Measurements from ENCODE around the gene ABL2.

Gene ABL2

DNA sequence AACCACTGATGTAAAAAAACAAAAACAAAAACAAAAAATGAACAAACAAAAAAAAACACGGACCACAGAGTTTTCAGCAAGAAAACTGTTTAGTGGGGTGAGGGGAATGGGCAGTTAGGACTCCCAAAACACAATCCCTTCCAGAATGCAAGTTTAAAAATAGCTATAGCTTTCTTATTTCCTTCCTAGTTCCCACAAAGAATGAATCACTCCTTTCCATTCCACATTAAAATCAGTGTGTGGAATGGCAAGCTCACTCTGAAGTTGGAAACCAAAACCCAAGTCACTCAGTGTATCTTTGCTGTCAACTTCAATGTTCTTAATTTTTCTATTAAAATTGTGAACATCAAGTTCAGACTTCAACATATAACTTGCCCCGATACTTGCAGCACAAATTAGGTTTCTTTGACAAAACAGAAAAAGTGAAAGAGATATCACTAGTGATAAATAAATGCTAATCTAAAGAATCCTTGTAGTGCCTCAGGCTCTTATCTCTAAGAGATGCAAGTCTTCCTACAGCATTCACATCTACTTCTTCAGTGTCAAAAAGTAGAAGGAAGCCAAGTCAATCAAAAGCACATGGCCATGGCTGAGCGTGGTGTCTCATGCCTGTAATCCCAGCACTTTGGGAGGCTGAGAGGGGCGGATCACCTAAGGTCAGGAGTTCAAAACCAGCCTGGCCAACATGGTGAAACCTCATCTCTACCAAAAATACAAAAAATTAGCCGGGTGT, 102.1 kb downstream of the ABL2 start:
- no peak for DNase-seq

DNA sequence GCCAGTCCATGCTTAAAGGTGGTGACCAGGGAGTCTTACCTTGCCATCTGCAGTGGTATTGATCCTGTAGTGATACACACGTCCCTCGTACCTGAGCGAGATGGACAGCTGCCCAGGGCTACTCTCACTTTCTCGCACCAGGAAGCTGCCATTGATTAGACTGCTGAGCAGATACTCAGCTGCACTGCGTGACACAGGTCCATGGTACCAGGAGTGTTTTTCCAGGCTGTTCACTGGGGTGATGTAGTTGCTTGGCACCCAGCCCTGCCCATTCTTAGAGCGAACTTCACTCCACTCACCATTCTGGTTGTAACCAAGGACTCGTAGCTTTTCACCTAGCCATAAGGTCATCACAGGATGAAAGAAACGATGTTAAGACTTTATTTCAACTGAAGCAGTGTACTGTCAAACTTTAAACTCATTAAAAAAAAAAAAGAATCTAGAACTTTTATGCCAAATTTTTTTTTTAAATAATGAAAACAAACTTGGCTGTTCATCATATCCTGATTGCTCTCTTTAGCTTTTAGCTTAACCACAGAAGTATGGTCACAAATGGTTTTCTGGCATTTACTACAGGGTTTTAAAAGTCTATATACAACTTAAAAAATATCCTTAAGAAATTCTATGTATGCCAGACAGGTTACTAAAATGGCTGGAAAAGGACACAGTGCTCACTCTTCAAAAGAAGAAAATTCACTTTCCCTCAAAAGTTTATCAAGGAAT, 103.0 kb downstream of the ABL2 start:
- DNase-seq, result no peak

- no peak for DNase-seq
Measured at GRCh38 chr1:179124873-179125272, 104.6 kb downstream of the ABL2 start.

- DNase-seq, result no peak
Measured at GRCh38 chr1:179121159-179121938, 108.1 kb downstream of the ABL2 start.

GRCh38 chr1:179120736-179121135, 108.7 kb downstream of the ABL2 start:
- DNase-seq, result no peak

GRCh38 chr1:179119513-179119912, 110.0 kb downstream of the ABL2 start:
- no peak for DNase-seq

DNA sequence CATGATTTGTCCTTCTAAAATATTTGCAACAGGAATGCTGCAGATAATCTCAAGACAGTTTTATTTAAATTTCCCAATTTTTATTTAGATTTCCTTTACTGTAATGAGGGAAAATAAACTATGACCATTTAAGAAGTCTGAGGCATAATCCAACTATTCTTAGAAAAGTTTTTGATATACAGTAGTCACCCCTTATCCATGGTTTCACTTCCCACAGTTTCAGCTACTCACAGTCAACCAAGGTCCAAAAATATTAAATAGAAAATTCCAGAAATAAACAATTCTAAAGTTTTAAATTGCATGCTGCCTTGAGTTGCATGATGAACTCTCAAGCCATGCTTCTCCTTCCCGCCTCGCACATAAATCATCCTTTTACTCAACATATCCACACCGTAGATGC, 114.3 kb downstream of the ABL2 start:
- no peak for DNase-seq

- no peak for DNase-seq
Measured at GRCh38 chr1:179108644-179109043, 120.8 kb downstream of the ABL2 start.

GRCh38 chr1:179107706-179108629, 121.5 kb downstream of the ABL2 start:
- no peak for DNase-seq

DNA sequence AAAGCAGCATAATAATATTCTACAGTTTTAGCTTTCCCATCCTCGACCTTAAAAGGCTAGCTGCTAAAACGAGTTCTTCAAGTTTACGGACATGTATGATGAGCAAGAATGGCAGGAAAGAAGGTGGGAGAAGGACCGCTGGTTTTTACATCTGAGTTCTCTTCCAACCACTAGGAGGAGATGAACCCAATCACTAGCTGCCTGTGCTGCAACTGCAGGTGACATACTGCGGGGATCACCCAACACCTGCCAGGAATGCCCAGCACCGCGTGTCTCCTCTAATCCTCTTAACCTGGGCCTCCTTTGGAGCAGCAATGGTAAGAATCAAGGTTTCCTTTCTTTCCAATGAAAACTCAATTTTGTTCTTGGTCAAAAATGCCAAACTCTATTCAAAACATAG, 124.1 kb downstream of the ABL2 start:
- DNase-seq, result no peak

DNA sequence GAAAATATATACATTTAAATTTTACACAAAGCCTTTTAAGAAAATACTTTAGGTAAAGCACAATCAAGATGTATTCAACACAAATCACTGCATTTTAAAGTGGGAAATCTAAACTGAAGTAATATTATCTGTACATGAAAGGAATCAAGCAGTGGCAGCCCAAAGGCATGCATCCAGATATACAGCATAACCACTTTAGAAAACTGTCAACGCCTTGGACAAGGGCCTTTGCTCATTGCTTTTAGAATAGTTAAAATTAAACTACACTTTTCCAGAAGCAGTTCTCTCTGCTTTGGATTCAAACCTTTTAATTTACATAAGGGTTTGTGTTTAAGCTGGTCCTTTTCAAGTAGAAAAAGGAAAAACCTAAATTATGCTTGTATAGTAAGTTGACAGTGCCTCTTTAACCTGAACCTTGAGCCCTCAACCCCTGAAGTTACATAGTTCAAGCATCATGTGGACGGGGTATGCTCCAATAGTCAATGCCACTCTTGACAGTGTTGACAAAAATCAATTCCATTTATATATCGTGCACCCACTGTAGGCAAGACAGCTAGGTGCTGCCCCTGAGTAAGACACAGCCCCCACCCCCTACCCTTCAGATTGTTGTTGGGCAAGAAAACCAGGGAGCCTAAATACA, 124.7 kb downstream of the ABL2 start:
- DNase-seq, result no peak

GRCh38 chr1:179103999-179104398, 125.5 kb downstream of the ABL2 start:
- no peak for DNase-seq

DNA sequence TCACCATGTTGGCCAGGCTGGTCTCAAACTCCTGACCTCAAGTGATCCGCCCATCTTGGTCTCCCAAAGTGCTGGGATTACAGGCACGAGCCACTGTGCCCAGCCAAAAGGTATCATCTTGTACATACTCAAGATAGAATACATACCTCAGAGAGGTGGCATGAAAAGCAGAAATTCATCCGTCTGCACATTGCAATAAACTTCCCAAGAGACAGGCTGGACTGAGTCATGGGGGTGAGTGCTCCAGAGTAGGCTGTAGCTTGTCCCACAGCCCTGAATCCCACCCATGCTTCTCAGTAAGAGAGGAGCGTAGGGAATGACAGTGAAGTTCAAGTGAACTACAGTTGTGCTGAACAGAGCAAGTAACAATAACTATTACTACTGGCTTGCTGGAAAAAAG, 127.9 kb downstream of the ABL2 start:
- DNase-seq, result no peak

DNA sequence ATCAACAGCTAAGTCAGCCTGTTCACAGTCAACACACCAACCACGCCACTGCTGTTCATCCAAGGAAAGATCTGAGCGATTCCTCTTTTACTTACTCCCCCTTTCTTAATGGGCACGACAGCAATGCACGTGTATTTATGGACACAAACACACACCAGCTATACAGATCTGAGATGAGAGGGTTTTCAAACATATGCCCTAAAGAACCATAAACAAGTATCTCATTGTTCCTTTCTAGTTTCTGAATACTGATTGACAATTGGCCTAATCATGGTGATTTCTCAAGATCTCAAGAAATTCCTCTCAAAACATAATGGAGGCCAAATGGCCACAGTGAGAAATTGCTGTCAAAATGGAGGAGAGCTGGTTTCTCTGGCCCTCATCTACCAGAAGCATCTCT, 129.6 kb downstream of the ABL2 start:
- no peak for DNase-seq

DNA sequence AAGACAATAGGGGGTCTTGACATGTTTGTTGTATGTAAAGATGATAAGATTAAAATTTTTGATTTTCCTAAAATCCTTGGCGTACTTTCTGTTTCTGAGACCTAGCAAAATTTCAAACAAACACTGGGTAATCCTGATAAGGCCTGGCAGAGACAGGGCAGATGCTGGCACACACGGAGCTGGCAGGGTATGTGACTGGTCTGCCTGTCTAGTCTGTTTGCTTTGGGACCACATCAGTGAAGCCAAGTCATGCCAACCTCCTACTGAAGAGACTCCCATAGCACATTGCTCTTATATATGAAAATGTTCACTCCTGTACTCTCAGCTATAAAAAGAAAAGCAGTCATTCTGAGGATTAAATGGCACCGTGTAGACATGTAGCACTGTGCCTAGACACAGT, 133.6 kb downstream of the ABL2 start:
- DNase-seq, result no peak

GRCh38 chr1:179095377-179095776, 134.1 kb downstream of the ABL2 start:
- no peak for DNase-seq

DNA sequence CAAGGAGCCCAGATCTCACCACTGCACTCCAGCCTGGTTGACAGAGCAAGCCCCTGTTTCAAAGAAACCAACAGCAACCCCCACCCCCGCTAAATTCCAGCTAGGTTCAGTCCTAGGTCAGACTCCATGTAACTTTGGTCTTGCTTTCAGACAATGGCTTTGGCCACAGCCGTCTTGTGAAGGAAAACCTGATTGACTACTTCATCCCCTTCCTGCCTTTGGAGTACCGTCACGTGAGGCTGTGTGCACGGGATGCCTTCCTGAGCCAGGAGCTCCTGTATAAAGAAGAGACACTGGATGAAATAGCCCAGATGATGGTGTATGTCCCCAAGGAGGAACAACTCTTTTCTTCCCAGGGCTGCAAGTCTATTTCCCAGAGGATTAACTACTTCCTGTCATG, 134.7 kb downstream of the ABL2 start:
- DNase-seq, result no peak

DNA sequence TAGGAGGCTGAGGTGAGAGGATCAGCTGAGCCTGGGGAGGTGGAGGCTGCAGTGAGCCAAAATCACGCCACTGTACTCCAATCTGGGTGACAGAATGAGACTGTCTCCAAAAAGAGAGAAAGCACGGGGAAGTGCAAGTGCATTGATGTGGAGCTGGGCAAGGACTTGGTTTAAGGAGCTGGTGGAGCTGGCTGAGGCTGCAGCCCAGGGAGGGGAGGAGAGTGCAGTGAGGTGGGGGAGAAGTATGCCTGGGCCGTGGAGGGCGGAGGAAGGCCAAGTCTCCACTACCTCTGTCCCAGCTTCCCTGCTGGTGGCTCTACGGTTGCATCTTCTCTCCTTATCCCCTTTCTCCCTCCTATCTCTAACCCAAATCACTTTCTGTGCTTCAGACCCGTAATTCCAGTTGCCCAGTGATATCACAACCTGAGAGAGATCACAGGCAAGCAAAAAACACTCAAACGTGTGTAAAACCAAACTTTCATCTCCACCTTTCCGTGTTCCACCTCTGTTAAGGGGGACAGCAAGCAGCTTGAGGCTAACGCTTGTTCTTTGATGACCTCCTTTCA, 136.5 kb downstream of the ABL2 start:
- no peak for DNase-seq

- no peak for DNase-seq
Measured at GRCh38 chr1:179091691-179092165, 137.7 kb downstream of the ABL2 start.

GRCh38 chr1:179090923-179091322, 138.6 kb downstream of the ABL2 start:
- DNase-seq, result no peak

DNA sequence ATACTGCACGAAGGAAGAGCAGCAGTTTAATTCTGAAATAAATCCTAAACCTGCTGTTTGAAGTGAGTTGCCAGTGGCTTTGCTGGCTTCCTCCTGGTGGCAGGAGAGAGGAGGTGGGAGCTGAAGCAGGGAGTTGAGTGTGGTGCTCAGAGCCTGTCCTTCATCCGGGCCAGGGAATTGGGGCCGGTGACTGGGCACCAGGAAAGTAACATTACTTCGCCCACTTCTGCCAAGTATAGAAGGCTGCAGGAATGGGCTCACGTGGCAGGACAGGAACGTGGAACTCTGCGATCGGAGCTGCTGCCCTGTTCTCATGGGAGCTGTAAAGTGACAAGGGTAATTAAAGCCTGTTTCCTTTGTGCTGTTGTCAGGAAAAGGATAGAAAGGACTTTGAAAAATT, 139.0 kb downstream of the ABL2 start:
- no peak for DNase-seq

All from SIG-M5 (cell line).